HG03565 (cell line): ENCODE data around the gene RPS19.

Experiments used
- ATAC-seq: cut with Tn5 transposase; IDR thresholded peaks from one replicate; pipeline ENCODE4 v1.9.1; 2021; ENCODE audit warnings: mild to moderate bottlenecking, moderate library complexity; ENCODE audit not compliant: unreplicated experiment

RPS19 gene

DNA sequence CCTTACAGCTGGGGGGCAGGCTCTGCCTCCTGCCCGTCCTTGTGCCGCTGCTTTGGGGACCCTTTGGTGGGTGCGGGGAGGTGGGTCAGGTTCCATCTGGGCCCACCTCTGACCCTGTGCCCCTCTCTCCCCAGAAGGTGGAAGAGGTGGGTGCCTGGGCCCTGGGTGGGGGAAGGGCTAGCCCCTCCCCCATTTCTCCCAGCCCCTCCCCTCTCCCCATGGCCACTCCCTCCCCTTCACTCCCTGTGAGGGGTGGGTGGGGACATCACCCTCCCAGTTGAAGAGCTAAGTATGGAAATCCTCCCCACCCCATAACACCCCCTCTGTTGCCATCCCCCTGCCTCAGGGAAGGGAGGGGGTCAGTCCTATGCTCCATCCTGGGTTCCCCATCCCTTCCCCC is 37.1 kb downstream of the RPS19 start:
- no peak for ATAC-seq

DNA sequence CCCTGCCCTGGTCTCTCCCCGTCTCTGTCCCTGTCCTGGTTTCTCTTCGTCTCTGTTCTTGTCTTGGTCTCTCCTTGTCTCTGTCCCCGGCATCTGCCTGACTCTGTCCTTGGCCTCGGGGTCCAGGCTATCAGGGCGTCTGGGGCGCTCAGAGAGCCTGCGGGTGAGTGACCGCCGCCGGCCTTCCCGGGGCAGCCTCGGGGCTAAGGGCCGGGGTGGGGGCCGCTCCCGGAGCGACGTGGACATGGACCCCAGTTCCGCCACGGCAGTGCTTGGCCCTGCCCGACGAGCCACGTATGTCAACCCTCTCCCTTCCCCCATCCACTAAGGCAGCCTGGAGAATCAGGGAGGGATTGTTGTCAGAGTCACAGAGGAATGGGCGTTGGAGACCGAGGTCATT is 37.8 kb downstream of the RPS19 start:
- no peak for ATAC-seq

DNA sequence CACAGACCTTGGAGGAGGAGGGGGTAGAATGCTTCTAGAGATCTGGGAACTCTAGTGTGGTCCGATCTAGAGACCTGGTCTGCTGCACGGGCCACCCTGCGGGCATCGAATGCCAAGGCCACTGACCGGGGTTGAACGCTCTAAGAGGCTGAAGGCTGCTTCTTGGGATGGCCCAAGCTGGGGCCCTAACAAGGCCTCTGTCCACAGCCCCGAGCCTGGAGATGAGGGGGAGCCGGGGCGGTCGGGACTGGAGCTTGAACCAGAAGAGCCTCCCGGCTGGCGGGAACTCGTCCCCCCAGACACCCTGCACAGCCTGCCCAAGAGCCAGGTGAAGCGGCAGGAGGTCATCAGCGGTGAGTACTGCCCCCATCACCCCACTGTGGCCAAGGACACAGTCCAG is 38.2 kb downstream of the RPS19 start:
- no peak for ATAC-seq

DNA sequence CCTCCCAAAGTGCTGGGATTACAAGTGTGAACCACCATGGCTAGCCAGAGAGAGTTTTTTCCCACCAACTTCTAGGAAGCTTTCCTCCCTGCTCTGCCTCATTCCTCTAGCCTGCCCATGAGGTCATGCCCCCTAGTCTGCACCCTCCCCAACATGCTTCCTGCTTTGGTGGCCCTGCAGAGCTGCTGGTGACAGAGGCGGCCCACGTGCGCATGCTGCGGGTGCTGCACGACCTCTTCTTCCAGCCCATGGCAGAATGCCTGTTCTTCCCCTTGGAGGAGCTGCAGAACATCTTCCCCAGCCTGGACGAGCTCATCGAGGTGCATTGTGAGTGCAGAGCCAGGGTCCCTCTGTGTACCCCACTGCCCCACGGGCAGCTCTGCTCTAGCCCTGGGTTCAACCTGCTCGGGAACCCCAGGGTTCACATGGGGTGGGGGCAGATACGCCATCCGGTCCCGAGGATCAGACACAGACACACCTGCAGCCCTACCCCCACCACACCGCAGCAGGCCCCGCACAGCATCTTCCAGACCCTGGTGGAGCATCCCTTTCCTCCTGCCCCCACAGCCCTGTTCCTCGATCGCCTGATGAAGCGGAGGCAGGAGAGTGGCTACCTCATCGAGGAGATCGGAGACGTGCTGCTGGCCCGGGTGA is 41.8 kb downstream of the RPS19 start:
- ATAC-seq, result no peak

DNA sequence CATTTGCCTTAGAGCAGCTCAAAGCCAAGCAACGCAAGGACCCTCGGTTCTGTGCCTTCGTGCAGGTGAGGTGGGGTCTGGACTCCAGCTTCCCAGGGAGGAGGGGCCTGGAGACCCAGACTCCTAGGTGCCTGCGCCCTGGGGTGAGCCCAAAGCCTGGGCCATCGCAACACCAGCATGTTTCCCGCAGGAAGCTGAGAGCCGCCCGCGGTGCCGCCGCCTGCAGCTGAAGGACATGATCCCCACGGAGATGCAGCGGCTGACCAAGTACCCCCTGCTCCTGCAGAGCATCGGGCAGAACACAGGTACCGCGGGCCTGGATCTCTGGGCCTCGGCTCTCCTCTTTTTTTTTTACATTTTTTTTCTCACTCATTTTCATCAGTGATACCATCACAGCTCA is 42.5 kb downstream of the RPS19 start:
- no peak for ATAC-seq

DNA sequence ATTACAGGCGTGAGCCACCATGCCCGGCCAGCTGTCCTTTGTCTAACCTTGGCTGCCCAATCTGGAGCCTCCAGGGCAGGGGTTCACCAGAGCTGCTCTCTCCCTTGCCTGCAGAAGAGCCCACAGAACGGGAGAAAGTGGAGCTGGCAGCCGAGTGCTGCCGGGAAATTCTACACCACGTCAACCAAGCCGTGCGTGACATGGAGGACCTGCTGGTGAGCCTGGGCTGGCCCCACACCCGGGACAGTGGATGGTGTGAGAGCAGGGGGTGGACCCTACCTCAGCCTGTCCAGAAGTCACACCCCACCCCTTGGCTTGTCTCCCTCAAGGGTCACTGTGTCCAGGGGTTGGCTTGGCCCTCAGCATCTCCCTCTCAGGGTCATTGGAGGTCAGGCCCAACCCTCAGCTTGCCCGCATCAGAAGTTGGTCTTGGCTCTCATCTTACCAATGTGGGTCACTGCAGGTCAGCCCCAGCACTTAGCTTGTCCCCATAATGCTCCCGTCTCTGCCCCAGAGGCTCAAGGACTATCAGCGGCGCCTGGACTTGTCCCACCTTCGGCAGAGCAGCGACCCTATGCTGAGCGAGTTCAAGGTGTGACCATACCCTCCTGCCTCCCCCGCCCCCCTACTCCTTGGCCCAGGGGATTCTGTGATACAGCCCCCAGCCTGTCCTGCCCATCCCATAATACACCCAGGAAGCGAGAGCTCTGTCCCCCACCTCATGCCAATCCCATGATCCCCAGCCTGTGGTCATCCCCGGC is 43.3 kb downstream of the RPS19 start:
- ATAC-seq, result no peak

- ATAC-seq, result no peak
These were observed 44.2 kb downstream of the RPS19 start for GRCh38 chr19:41904118-41904870.

GRCh38 chr19:41905273-41906002 is 45.4 kb downstream of the RPS19 start:
- no peak for ATAC-seq

DNA sequence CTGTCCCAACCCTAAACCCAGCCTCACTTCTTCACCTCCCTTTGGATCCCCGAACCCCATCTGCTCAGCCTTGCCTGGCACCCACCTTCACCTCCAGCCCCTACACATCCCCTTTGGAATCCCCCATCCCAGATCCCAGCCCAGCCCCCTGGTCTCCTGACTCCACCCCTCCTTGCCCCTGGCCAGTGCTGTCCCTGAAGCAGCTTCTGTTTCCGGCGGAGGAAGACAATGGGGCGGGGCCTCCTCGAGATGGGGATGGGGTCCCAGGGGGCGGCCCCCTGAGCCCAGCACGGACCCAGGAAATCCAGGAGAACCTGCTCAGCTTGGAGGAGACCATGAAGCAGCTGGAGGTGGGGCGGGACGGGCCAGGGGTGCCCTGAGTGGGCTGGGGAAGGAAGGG is 46.2 kb downstream of the RPS19 start:
- ATAC-seq, result no peak

DNA sequence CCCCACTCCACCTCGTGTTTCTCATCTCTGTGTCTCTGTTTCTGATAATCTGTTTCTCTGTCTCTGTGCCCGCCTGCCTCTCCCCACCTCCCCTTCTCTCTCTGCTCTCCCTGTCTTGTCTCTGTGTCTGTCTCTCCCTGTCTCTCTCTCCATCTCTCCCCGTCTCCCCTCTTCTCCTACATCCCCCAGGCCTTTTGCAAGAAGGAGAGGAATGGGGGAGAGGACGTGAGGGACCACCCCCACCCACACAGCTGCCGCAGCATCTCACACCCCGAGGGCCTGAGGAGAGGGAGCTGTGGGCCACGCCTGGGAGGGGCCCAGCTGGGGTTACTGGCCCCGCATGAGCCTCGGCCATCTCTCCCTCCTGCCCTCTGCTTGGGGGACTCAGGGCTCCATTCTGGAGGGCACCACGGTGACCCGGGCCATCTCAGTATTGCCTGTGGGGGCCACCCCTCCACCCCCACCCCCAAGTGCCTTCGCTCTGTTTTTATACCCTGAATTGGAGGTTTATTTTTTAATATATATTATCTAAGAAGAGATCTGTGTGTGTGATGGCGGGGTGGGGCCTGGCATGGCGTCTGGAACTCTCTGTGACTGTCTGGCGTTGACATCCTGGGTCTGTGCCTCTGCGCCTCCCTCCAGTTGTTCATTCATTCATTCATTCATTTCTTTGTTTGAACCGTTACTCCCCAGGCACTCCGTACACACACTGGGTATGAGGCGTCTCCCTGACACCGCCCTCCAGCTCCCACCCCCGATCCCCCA is 47.0 kb downstream of the RPS19 start:
- ATAC-seq, result no peak

DNA sequence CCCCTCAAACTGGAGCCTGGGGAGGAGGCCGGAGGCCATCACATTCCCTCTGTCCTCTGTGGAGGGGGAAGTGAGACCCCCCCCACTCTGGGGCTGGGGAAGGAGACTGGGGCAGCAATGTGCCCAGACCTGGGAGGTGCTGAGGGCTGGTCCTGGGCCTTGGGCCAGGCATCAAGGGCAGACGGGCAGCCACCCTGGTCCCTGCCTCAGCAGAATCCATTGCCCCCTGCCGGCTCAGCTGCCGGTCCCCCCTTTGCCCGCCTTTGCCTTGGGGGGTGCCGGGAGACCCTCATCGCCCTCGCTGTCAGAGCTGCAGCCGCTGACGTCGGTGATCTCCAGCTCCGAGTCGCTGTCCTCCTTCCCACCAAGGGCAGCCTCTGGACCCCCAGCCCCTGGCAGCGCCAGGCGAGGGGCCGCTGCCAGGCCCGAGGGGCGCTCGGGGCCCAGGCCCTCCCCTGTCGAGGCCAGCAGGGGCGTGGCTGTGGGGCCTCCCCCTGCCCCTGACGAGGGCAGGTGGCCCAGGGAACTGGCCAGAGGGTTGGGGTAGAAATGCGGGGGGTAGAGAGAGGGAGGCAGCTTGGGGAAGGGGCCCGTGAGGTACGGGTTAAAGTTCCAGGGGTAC is 48.0 kb downstream of the RPS19 start:
- ATAC-seq, result no peak

DNA sequence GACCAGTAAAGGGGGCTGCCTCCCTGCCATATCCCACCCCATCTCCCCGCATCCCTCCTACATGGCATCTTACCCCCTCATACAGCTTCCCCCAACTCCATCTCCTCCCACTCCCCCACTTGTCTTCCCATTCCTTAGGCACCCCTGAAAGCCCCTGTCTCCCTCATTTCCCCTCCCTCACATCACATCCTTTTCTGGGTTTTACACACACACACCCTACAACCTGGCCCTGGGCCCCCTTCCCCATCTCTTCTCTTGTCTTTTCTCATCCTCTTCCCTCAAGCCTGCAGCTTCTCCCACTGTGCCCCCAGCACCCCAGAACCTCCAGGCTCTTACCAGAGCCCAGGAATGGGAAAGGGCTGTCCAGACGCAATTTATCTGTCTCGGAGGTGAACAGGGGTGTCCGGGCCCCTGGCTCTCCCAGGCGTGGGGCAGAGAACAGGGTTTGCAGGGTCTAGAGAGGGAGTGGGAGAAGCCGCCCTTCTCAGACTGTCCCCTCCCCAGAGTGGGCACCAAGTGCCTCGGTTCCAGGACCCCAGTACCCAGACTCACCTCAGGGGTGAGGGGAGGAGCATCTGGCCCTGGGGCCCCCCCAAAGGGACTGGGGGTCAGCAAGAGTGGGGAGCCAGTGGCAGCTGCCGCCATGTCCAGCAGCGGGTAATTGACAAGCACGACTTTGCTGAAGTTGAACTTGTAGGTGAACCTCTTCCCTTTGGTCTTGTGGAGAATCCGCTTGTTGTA is 48.8 kb downstream of the RPS19 start:
- ATAC-seq, result no peak

- ATAC-seq, result no peak
These were observed 49.7 kb downstream of the RPS19 start for GRCh38 chr19:41909706-41910105.

DNA sequence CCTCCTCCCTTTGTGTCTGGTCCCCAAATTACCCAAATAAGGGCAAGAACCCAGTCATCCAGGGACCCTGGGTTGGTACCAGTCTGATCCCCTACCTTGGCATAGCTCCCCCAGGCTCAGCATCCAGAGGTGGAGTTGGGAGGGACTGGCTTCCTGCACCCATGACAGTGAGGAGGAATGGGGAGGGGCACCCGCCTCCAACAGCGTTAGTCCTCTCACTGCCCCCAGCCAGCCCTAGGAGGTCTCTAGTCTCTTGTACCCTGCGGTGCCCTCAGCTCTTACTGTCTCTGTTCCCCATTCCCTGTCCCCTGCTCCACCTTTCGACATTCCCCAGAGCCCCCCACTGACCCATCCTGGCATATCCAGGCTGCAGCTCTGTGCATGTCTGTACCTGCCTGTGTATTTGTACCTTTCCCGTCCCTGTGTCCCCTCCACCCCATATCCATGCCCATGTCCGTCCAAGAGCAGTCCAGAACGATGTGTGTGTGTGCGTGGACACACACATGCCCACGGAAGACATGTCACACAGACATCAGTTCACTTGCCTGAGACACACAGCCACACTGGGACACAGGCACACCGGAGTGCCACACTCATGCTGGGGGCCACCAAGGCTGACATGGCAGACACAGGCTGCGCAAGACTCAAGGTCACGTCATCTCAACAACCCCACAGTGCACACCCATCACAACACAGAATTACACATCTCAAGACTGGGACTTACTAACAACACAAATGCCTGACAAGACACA is 50.4 kb downstream of the RPS19 start:
- ATAC-seq, result no peak

- ATAC-seq, result no peak
These were observed 51.2 kb downstream of the RPS19 start for GRCh38 chr19:41910992-41911888.

- no peak for ATAC-seq
These were observed 52.1 kb downstream of the RPS19 start for GRCh38 chr19:41911889-41912731.
